GM12892 (cell line): Measurements from ENCODE around the gene ZNF836.

Source experiments
- POLR2A ChIP-seq: IDR thresholded peaks from 2 replicates; pipeline ENCODE4 v1.6.1; 2011; ENCODE audit warnings: low read depth, low read length, control low read depth
- POLR2AphosphoS5 ChIP-seq: IDR thresholded peaks from 2 replicates; pipeline ENCODE4 v1.6.1; 2011; ENCODE audit warnings: low read depth, low read length, control low read depth

GRCh38 chr19:52200044-52200443 lies 28.6 kb upstream of the ZNF836 start:
- TF ChIP-seq POLR2AphosphoS5, result no peak
- TF ChIP-seq POLR2A, result no peak
